ENCODE data around the gene LTBP3.

Gene LTBP3

DNA sequence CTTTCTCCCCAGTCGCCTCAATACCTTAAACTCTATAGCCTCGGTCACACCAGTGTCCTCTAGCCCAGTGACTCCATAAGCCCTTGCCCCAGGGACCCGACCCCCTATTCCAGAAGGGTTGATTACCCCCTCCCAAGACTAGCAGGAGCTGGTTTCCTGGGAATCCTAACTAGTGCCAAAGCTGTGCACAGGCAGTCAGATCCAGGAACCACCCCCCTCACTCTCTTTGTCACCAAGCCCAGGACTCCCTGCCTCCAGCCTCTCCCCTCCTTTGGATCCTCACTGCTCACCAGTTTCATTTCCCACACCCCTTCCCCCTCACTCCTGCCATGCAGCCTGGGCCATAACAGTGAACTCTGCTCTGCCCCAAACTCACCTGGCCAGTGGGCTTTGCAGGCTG is 9.8 kb downstream of the LTBP3 start:
- CTCF ChIA-PET, result interaction anchor here (0.7 to 1.9 kb wide), 3 partner anchors 25 to 219 kb away, joined by 3 to 7 read pairs (median 4); no protein-coding TSS in a partner anchor
- no peaks in the 10 kb centered on the region for H3K9me3 ChIP-seq (ENCODE audit: control insufficient read depth, insufficient read depth, low read depth, low read length)
- TF ChIP-seq ZNF274 (IDR thresholded peaks at IDR 0.05; ENCODE audit: low read length), result no peak
- no peak for TF ChIP-seq ZNF274 (tag by site-specific recombination; IDR thresholded peaks at IDR 0.05; ENCODE audit: borderline replicate concordance)
- TF ChIP-seq, protein P1, sequence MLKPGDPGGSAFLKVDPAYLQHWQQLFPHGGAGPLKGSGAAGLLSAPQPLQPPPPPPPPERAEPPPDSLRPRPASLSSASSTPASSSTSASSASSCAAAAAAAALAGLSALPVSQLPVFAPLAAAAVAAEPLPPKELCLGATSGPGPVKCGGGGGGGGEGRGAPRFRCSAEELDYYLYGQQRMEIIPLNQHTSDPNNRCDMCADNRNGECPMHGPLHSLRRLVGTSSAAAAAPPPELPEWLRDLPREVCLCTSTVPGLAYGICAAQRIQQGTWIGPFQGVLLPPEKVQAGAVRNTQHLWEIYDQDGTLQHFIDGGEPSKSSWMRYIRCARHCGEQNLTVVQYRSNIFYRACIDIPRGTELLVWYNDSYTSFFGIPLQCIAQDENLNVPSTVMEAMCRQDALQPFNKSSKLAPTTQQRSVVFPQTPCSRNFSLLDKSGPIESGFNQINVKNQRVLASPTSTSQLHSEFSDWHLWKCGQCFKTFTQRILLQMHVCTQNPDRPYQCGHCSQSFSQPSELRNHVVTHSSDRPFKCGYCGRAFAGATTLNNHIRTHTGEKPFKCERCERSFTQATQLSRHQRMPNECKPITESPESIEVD (tag by site-specific recombination; IDR thresholded peaks at IDR 0.05), result no peak
- TF ChIP-seq, protein P2, sequence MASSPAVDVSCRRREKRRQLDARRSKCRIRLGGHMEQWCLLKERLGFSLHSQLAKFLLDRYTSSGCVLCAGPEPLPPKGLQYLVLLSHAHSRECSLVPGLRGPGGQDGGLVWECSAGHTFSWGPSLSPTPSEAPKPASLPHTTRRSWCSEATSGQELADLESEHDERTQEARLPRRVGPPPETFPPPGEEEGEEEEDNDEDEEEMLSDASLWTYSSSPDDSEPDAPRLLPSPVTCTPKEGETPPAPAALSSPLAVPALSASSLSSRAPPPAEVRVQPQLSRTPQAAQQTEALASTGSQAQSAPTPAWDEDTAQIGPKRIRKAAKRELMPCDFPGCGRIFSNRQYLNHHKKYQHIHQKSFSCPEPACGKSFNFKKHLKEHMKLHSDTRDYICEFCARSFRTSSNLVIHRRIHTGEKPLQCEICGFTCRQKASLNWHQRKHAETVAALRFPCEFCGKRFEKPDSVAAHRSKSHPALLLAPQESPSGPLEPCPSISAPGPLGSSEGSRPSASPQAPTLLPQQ (tag by site-specific recombination; IDR thresholded peaks at IDR 0.05), result no peak
- no peak for TF ChIP-seq ZNF610 (tag by site-specific recombination; IDR thresholded peaks at IDR 0.05; ENCODE audit: borderline replicate concordance)
- TF ChIP-seq ZNF16 (tag by site-specific recombination; IDR thresholded peaks at IDR 0.05; ENCODE audit: low read depth), result no peak
- TF ChIP-seq ELK4 (IDR thresholded peaks at IDR 0.05; ENCODE audit: borderline replicate concordance, low read depth, low read length), result no peak
- no peak for TF ChIP-seq GLI2 (tag by site-specific recombination; IDR thresholded peaks at IDR 0.05; ENCODE audit: borderline replicate concordance, low read depth)
- TF ChIP-seq, protein P3, sequence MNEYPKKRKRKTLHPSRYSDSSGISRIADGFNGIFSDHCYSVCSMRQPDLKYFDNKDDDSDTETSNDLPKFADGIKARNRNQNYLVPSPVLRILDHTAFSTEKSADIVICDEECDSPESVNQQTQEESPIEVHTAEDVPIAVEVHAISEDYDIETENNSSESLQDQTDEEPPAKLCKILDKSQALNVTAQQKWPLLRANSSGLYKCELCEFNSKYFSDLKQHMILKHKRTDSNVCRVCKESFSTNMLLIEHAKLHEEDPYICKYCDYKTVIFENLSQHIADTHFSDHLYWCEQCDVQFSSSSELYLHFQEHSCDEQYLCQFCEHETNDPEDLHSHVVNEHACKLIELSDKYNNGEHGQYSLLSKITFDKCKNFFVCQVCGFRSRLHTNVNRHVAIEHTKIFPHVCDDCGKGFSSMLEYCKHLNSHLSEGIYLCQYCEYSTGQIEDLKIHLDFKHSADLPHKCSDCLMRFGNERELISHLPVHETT (tag by site-specific recombination; IDR thresholded peaks at IDR 0.05), result no peak
- no peak for TF ChIP-seq ZNF311 (tag by site-specific recombination; IDR thresholded peaks at IDR 0.05; ENCODE audit: borderline replicate concordance)
- TF ChIP-seq ZNF530 (tag by site-specific recombination; IDR thresholded peaks at IDR 0.05; ENCODE audit: low read depth), result no peak
- no peaks in the 10 kb centered on the region; the same call in 1 of the 2 replicates for H3K4me1 ChIP-seq (ENCODE audit: control insufficient read depth, insufficient read depth, low read length)
- H3K4me3 ChIP-seq (ENCODE audit: low read depth, low read length), result no peak overlapping the region
- peaks cover 5 to 78% of the 10 kb centered on the region in 2 experiments; a peak in 2 of 3 replicates for H3K36me3 ChIP-seq (ENCODE audit: control insufficient read depth in 2 of 2, insufficient read depth in 1 of 2, low read length in 2 of 2)
- POLR2A ChIA-PET, result interaction anchor here (1.2 to 3.0 kb wide), 3 partner anchors 8 to 33 kb away, joined by 3 to 9 read pairs (median 4); no protein-coding TSS in a partner anchor
- no peak overlapping the region for H3K27ac ChIP-seq (ENCODE audit: extremely low read depth, low read depth, low read length)

DNA sequence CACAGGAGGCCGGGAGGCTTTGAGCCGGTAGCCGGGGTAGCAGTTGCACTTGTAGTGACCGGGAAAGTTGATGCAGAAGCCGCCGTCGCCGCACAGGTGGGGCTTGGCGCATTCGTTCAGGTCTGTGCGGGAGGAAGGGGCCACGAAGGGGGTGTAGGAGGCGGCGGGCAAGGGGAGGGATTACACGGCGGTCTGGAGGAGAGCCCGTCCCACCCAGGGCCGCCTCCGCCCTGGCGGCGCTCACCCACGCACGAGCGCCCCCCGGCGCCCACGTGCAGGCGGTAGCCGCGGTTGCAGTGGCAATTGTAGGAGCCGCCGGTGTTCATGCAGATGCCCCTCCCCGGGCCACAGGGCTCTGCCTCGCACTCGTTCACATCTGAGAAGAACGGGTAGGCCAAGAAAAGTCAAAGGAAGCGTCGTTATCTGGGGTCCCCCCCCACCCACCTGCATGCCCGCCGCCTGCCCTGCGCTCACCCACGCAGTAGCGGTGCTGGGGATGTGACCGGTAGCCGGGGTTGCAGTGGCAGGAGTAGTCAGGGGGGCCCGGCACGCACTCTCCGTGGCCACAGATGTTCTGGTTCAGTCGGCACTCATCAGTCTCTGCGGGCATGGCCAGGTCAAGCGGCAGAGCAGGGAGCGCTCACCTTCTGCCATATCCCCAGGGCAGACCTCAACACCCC is 10.6 kb downstream of the LTBP3 start:
- peaks cover 5 to 84% of the 10 kb centered on the region in 2 experiments; a peak in 2 of 3 replicates for H3K36me3 ChIP-seq (ENCODE audit: control insufficient read depth in 2 of 2, insufficient read depth in 1 of 2, low read length in 2 of 2)
- ChIA-PET CTCF (interaction anchor here (1.9 to 2.1 kb wide), 2 partner anchors 23 to 46 kb away, joined by 7 to 11 read pairs; partner anchors contain the start of gene ZNRD2), POLR2A (interaction anchor here (1.2 to 3.0 kb wide), 5 partner anchors 9 to 25 kb away, joined by 5 to 14 read pairs (median 9); partner anchors contain the start of genes FAM89B, LTBP3 and ZNRD2)
- no peak overlapping the region for H3K4me3 ChIP-seq (ENCODE audit: low read depth, low read length)
- no peak for TF ChIP-seq KLF10 (tag by site-specific recombination; IDR thresholded peaks at IDR 0.05)
- TF ChIP-seq ZNF423 (tag by site-specific recombination; IDR thresholded peaks at IDR 0.05), result no peak
- no peak overlapping the region for H3K27ac ChIP-seq (ENCODE audit: extremely low read depth, low read depth, low read length)
- H3K4me1 ChIP-seq (ENCODE audit: control insufficient read depth, insufficient read depth, low read length), result no peaks in the 10 kb centered on the region; the same call in 1 of the 2 replicates
- H3K9me3 ChIP-seq (ENCODE audit: control insufficient read depth, insufficient read depth, low read depth, low read length), result no peaks in the 10 kb centered on the region

Measured in HEK293 (cell line).